AML-193 (cell line): ENCODE measurements around the gene CTTNBP2.

Source experiments
- DNase-seq, 2 experiments: peaks; one replicate each; lab custom pipeline; 2025; lab: John Stamatoyannopoulos, UW

Gene CTTNBP2

GRCh38 chr7:117818232-117818631, 55.0 kb downstream of the CTTNBP2 start:
- DNase-seq = no peak

- no peak for DNase-seq
Observed at GRCh38 chr7:117816727-117817126, 56.5 kb downstream of the CTTNBP2 start.

DNA sequence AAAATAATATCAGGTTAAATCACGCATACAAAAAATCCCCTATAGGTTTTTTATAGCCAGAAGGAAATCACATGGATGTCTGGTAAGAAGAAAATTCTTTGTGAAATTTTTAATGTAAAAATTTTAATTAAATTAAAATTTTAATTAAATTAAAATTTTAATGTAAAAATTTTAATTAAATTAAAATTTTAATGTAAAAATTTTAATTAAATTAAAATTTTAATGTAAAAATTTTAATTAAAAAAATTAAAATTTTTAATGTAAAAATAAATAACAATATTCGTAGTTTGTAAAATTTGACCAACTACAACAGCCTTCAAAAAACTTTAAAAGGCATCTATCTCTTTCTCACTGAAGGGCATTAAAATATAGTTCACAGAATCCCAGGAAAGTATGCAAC, 61.5 kb downstream of the CTTNBP2 start:
- DNase-seq = no peak

DNA sequence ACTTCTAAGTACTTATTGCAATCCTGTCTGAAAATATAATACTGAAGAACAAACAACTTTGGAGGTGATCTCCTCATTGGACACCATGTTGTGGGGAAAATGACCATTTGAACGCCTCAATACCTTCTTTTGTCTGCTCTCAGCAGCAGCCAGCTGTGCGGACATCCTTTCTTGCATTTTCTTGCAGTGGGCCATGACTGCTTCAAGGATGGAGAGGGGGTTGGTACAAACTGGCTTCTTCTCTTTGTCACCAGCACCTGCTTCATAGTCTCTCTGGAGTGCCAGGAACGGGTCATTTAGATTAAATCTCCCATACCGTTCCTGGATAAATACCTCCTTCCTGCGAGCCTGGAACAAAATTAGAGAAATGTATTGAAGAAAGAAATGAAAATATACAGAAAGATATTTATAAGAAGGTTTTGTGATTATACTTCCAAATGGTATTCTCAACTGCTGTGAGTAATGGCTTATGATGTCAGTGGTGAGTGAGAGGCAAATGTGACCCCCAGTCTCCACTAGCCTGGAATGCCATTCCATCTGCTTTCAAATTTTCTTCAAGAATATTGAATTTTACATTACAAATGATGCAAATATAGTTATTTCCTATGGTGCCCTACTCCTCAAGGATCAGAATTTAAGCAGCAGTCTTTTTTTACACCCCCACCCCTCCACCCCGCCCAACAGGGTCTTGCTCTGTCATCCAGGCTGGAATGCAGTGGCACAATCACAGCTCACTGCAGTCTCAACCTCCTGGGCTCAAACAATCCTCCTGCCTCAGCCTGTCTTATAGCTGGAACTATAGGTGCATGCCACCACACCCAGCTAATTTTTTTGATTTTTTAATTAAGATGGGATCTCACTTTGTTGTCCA, 62.4 kb downstream of the CTTNBP2 start:
- DNase-seq = no peak

DNA sequence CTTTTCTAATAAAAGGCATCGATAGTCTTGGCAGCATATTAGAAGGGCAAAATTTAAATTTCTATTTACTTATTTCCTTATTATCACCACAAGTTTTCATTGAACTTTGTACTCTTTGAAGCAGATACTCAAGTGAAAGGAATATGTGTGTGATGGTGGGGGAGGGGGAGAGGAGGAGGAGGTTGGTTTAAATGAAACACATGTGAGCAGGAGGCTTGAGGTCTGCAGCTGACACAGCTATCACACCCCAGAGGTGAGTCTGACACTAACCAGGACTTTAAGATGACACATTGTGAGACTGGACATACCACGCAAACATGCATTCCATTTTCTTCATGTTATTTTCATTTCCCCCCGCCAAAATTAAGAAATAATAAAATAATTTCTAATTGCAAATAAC, 63.3 kb downstream of the CTTNBP2 start:
- no peak for DNase-seq

DNA sequence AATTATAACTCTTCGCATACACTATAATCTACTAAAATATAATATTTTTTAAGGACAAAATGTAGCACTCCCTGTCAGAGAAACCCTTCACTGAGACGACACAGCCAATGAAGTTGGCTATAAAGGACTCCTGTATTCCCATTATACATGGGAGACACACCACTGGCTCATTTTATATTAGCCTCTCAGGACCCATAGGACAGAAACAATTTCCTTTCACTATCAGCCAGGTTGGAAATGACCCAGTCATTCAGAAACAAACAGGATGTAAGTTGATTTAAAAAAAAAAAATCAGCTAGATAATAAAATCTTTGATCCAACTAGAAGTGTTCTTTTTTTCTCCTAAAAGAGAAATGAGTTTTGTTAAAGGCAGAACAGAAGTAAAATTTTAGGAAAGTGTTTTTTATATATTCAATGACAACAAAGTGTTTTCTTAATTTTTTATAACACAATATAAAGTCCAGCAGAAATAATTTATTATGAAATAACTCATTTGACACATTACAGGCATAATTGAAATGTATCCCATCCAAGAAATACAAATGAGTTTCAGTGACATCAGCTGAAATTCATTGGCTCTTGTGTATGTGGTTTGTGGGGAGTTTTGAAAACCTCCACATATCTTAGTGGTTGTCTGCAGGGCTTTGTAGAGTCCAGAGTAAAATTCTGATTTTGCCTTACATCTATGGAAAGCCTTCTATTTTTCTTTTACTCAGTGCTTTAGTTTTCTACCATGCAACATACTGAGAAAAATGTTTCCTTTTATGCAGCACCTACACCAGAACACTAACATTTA, 64.1 kb downstream of the CTTNBP2 start:
- DNase-seq = no peak

- no peak for DNase-seq
Observed at GRCh38 chr7:117808341-117808757, 64.9 kb downstream of the CTTNBP2 start.

DNA sequence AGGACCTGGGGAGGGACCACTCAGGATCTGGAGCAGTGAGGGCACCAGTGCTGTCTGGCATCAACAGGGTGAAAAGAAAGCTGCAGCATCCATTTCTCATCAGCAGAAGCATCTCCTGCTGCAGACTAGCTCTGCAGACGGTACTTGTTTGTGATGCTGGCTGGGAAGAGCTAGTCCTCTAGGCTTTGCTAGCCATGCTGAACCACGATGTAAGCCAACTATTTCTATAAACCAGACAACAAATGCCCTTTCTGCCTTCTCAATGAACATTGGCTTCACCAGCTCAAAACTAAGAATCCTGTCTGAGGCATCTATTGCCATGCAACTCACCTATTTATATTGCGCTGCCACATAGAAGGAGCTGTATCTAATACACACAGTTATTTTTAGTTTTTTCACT, 65.6 kb downstream of the CTTNBP2 start:
- no peak for DNase-seq

GRCh38 chr7:117806011-117806410, 67.2 kb downstream of the CTTNBP2 start:
- no peak for DNase-seq

- no peak for DNase-seq
Observed at GRCh38 chr7:117805241-117805640, 68.0 kb downstream of the CTTNBP2 start.

DNA sequence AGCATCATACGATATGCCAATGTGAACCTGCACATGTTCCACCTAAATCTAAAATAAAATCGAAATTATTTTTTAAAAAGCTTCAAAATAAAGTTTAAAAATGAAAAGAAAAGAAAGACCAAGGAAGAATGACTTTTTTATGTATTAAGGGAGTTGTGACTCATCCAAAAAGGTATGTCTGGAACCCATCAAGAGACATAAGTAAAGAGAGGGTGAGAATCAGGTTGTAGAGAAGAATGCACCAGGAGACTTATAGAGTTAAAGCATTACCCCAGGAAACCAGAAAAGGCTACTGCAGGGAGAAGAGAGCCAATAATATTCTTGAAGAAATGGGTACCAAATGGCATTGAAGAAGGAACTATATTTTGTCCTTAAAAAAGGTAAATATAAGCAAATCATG, 69.8 kb downstream of the CTTNBP2 start:
- DNase-seq = no peak

DNA sequence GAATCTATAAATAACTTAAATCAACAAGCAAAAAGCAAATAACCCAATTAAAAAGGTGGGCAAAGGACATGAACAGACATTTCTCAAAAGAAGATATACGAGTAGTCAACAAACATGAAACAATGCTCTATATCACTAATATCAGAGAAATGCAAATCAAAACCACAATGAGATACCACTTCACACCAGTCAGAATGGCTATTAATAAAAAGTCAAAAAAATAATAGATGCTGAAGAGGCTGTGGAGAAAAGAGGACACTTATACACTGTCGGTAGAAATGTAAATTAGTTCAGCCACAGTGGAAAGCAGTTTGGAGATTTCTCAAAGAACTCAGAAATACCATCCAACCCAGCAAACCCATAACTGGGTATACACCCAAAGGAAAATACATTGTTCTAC, 70.6 kb downstream of the CTTNBP2 start:
- DNase-seq = no peak

DNA sequence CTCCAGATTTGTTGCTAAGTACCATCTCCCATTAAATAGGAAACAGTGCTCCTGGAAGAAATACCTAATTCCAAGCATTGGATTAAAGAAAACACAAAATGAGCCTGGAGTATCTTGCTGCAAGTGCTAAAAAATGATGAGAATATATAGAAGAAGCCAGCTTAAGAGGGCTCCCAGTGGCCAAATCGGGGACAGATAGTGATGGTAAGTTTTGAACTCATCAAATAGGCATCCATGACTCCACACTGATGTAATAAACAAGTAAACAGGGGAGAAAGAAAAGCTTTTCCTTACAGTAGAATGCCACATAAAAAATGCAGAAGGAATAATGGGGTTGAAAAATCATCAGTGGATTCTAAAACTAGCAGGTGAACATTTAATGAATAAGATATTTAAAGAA, 72.4 kb downstream of the CTTNBP2 start:
- DNase-seq = no peak

- DNase-seq = no peak
Observed at GRCh38 chr7:117800406-117800805, 72.8 kb downstream of the CTTNBP2 start.

- no peak for DNase-seq
Observed at GRCh38 chr7:117796889-117797288, 76.4 kb downstream of the CTTNBP2 start.

DNA sequence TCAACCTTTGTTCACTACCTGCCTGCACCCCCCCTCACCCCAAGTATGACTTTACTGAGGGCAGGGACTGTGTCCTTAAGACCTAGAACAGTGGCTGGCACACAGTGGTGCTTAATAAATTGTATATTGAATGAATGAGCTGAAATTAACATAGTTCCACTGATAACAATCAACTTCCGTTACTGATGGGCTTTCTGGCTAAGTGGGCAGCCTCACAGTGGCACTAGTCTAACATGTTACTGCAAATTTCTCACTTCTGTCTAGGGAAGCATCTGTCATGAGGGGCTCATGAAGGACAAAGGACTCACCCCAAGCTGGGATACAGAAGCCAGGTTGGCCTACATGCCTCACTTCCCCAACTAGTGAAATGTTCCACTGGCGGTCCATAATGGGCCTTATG, 79.3 kb downstream of the CTTNBP2 start:
- DNase-seq = no peak

DNA sequence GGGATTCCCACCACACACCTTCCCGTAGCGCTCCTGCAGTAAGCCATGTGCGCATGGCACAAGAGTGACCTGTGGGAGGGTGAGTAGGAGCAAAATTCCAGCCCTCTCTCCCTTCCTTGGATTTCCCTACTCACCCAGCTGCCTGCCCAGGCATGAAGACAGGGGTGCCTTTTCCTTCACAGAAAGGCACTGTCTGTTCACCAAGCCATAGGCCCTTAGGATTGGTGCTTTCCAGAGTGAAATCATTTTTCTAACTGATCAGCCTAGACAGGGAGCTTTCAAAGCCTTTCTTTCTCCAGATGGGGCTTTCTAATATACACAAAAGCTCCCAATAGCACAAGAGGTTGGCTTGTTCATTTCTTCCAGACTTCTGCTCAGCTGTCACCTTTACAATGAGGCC, 79.7 kb downstream of the CTTNBP2 start:
- no peak for DNase-seq

- peak; percentile 93 to 94 for DNase-seq
Observed at GRCh38 chr7:117791877-117792780, 81.1 kb downstream of the CTTNBP2 start.

DNA sequence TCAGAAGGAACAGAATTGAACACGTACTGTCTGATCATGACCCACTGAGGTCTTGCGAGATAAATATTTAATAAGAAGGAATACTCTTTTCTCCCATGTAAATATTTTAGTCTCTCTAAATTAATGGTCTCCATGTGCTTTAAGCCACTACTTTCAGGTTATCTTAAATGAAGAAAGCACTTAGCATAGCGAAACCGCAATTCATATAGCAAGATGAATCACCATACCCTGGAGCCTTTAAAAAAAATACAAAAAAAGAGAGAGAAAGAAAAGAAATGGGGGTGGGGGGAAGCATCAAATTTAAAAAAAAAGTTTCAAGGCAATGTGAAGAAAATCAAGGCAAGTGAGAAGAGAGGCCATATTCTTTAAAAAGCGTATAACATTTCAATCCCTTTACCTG, 82.5 kb downstream of the CTTNBP2 start:
- no peak for DNase-seq

DNA sequence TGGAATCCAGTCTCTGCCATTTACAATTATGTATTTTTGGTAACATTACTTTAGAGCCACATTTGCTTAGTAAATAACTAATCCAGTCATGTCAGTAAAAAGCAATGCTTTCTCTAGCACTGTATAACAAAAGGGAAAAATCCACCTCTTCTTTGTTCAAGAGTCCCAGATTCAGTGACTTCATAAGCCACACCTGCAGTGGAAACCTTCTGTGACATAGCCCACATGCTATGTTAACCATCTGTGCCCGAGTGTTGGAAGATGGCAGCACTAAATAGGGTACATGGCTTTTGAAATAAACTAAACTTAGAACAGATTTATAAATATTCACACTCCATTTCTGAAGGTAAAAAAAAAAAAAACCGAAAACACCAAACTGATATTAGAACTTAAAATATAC, 83.0 kb downstream of the CTTNBP2 start:
- DNase-seq = no peak

DNA sequence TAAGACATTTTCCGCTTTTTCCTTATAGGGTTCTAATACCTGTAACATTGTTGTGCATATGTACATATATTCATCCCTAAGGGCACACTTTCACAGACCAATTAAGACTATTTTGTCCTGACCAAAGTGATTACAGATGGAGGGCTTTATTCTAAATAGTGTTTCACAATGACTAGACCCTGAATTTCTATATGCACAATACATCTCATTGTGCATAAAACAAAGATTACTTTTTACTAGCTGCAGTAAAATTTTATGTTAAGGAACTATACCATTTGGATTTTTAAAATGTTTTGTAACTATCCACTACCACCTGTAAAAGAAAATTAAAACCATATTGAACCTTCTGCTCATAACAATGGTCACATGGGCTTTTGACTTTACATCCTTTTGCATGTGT, 87.8 kb downstream of the CTTNBP2 start:
- no peak for DNase-seq

GRCh38 chr7:117784315-117784714, 88.9 kb downstream of the CTTNBP2 start:
- no peak for DNase-seq
